ENCODE measurements around the gene LIM2.
A peak's percentile ranks its signal among the peaks of the same experiment; 100 is the strongest.

The LIM2 gene

DNA sequence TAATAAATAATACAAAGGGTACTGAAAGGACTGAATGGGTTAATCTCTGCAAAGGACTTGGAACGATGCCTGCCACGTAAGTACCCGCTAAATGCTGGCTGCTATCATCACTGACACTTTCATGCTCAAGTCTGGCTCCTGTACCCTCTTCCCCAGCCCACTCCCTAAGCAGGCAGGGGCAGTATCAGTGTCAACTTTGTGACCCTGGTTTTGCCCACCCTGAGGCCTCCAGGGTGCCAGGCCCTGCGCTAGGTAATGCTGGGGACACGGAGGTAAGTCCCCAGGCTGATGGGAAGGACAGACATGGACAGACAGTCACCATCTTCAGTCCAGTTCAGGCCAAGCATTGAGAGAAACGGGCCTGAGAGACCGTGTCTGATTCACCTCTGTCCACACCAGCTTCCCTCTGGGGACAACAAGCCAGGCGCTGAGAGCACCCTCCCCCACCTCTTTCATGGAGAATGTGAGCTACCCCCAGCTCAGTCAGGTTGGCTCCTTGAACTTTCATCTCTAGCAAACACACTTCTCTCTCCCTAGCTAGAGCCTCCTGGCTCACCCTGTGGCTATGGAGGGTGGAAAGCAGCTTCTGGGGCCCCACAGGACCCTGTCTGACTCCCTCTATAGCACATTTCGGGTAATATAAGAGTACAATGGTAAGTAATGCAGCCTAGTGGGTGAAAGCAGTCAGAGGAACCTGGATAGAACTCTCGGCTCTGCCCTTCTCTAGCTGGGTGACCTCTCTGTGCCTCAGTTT lies 22.4 kb downstream of the LIM2 start:
- DNase-seq, result peak; percentile 28

DNA sequence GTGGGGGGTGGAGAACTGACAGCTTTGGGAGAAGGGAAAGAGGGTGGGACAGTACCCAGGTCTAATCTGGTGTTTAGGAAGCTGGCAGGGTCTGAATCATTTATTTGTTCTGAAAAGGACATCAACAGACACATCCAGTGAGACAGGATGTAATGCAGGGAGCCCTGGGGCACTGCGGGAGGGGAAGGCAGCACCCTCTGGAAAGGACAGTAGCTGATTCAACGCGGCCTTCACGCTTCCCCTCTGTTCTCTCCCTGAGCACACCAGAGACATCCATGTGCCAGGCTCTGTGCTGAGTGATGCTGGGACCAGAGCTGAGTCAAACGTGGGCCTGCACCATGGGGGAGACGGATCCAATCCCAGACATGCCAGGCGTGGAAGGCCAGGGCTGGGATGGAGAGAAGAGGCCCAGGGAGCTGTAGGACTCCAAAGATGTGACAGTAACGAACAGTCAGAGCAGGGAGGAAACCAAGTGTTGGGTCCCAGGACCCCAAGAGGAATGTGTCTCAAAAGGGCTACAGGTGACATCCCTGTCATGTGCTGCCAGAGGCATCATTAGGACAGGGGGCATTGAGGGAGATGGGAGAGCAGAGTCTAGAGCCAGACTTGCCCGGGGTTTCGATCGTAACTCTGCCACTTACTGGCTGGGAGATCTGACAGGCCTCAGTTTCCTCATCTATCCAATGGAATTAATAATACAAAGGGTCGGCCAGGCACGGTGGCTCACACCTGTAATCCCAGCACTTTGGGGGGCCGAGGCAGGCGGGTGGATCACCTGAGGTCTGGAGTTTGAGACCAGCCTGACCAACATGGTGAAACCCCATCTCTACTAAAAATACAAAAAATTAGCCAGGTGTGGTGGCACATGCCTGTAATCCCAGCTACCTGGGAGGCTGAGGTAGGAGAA lies 23.3 kb downstream of the LIM2 start:
- DNase-seq, result no peak

DNA sequence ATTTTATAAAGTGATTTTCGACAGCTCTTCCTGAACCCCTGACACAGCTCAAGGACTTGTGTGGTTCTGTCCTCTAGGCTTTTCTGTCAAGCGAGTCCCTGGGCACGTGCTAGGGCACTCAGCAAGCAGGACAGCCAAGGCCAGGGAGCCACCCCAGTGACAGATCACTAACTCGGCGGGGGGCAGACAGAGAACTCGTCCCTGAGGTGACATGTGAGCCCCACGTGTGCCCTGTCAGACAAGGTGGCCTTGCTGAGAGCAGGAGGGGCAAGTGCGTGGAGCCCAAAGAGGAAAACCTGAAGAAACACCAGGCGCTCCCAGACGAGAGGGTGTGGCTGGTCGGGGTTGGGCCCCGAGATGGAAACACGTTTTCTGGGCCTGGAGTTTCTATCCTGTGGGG lies 26.5 kb downstream of the LIM2 start:
- no peak for DNase-seq

- no peak for DNase-seq
Measured at GRCh38 chr19:51359294-51359693, 28.5 kb downstream of the LIM2 start.

DNA sequence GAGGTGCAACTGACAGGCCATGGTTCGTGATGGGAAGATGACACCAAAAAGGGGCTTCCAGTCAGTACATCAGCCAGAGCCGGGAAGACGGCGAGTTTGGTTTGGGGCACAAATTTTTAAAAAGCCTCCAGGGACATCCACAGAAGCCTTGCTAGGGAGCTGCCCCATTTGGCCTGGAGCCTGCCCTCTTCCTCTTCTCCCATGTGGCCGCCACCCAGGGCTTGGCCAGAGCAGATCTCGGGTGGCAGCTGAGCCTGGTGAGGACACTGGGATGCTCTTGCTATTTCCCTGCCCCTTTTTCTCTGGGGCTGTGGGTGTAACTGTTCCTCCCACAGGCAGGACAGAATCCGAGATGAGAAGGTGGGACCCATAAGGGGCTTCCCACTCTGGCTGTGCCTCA lies 29.8 kb downstream of the LIM2 start:
- DNase-seq, result no peak

- DNase-seq, result no peak
Measured at GRCh38 chr19:51356159-51356801, 31.5 kb downstream of the LIM2 start.

GRCh38 chr19:51354742-51355148 lies 33.0 kb downstream of the LIM2 start:
- peak; percentile 46 for DNase-seq

- no peak for DNase-seq
Measured at GRCh38 chr19:51354103-51354741, 33.6 kb downstream of the LIM2 start.

GRCh38 chr19:51352783-51353360 lies 34.9 kb downstream of the LIM2 start:
- no peak for DNase-seq

GRCh38 chr19:51351266-51351990 lies 36.3 kb downstream of the LIM2 start:
- DNase-seq, result no peak

GRCh38 chr19:51347209-51347928 lies 40.4 kb downstream of the LIM2 start:
- DNase-seq, result no peak

DNA sequence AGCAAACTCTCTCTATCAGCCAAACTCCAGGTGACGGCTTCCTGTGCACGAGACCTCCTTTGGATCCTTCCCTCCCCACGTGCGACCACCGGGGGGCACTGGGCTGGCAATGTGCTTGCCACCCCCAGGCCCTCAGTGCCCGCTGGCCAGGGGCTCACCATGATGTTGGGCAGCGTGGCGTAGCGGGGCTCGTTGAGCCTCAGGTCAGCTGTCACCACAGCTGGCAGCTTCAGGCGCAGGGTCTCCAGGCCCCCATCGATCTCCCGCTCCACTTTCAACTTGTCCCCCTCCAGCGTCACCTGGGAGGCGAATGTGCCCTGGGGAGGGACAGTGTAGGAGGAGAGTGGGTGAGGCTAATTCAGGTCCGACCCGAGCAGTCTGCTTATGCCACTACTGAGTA lies 41.0 kb downstream of the LIM2 start:
- DNase-seq, result no peak

- DNase-seq, result no peak
Measured at GRCh38 chr19:51345076-51345620, 42.6 kb downstream of the LIM2 start.

- DNase-seq, result no peak
Measured at GRCh38 chr19:51342631-51343569, 44.9 kb downstream of the LIM2 start.

GRCh38 chr19:51341976-51342580 lies 45.7 kb downstream of the LIM2 start, which contains the start of gene VSIG10L:
TSS of gene VSIG10L (minus strand) at chr19:51342139. CDS start at chr19:51342124, 15 bp downstream.
- DNase-seq, result no peak

GRCh38 chr19:51341066-51341465 lies 46.7 kb downstream of the LIM2 start:
- DNase-seq, result no peak

DNA sequence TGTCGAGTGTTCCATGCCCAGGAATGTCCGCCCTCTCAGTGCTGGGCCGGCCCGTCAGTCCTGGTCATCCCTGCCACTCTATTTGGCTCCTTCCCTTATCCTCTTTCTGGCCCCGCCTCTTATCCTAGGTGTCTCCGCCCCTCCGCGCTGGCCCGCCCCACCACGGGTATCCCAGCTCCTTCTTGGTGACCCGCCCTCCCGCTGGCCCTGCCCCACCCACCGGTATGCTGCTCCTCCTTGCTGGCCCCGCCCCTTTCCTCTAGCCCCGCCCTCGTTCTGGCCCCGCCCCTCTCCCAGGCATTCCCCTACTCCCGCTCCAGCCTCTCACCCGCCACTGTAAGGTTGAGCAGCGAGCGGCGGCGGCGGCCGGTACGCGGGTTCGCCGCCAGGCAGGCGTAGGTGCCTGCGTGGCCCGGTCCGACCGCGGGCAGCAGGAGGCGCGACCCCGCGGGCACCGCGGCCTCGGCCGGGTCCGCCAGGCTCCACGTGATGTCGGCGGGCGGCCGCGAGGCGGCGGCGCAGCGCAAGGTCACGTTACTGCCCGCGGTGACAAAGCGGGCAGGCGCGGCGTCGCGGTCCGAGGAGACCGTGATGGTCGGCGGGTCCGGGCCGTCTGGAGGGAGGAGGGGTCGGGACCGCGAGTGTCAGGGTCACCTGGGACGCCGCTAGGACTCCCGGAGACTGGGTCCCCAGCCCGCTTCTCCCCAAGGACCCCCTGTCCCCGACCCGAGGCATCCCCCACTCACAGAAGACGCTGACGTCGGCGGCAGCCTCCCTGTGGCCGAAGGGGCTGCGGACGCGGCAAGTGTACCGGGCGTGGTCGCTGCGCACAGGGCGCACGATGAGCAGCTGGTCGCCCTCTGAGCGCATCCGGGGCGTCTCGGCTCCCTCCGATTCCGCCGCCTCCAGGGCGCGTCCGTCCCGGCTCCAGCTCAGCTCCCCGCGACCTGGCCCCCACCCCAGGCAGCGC lies 47.8 kb downstream of the LIM2 start:
- DNase-seq, result peak; percentile 92

DNA sequence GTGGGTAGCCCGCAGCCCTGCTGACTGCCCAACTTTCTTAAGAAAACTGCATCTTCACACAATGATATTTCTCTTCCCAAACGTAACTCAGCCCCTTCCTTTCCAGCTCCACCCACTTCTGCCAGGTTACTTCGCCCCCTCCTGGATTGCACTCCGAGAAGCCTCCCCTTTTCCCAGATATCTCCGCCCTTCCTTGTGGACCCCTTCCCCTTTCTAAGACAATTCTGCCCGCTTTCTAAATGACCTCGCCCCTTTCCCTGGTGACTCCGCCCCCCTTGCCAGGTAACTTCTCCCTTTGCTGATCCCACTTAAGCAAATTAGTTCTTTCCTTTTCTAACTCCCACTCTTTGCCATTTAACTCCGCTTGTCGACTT lies 48.5 kb downstream of the LIM2 start:
- DNase-seq, result no peak

Measured in CD4-positive, alpha-beta T cell treated with Interleukin-21 for 1 hour (primary cell).